ENCODE measurements around the gene CENPS. TPM values are rescaled to one million over a fixed set of nuclear protein-coding genes. Genes with fewer than 3 reads are reported as not detected.

Gene CENPS
- total and polyA plus RNA-seq, 2 experiments from 2014 or later: 8.8 to 21.1 TPM

- no peak for DNase-seq (ENCODE audit: low spot score)
- Histone ChIP-seq H4K20me1 (ENCODE audit: insufficient read depth, poor library complexity, severe bottlenecking) (no peaks in the 10 kb centered on the region), H3K9me3 (ENCODE audit: low read depth) (no peaks in the 10 kb centered on the region), H3K4me3 (no peak overlapping the region), H3K4me1 (ENCODE audit: insufficient read depth) (peaks cover 6% of the 10 kb centered on the region), H3K79me2 (peaks cover 3% of the 10 kb centered on the region), H3K27ac (no peak overlapping the region), H2AFZ (no peak overlapping the region), H3K9me2 (replicated peaks; ENCODE audit: insufficient read depth) (no peaks in the 10 kb centered on the region), H3K27me3 (no peaks in the 10 kb centered on the region), H3K4me2 (no peak overlapping the region), H3K36me3 (replicated peaks; ENCODE audit: insufficient read depth, low read depth) (no peaks in the 10 kb centered on the region)
- TF ChIP-seq CTCF (IDR thresholded peaks at IDR 0.05; ENCODE audit: poor library complexity): no peak
- no peak for TF ChIP-seq EZH2 (IDR thresholded peaks at IDR 0.05; ENCODE audit: borderline replicate concordance)
- no peak for TF ChIP-seq EZH2phosphoT487 (IDR thresholded peaks at IDR 0.05; ENCODE audit: low read depth, severe bottlenecking, unreplicated experiment)
- 96% methylated on average over 1 of the region's 1 CpG for WGBS (ENCODE audit: low lambda C conversion rate, missing lambda C conversion rate)
Observed at GRCh38 chr1:10437052-10437451, 6.8 kb downstream of the CENPS start.

- WGBS (ENCODE audit: low lambda C conversion rate, missing lambda C conversion rate): 38% methylated on average over 7 of the region's 7 CpGs
- Histone ChIP-seq H3K27me3 (no peaks in the 10 kb centered on the region), H3K4me3 (no peak overlapping the region), H3K4me2 (no peak overlapping the region), H3K4me1 (ENCODE audit: insufficient read depth) (peaks cover under 1% of the 10 kb centered on the region), H3K79me2 (no peaks in the 10 kb centered on the region), H2AFZ (no peak overlapping the region), H3K9me2 (replicated peaks; ENCODE audit: insufficient read depth) (no peaks in the 10 kb centered on the region), H3K9me3 (ENCODE audit: low read depth) (no peaks in the 10 kb centered on the region), H3K27ac (peak overlapping the region; percentile 60), H4K20me1 (ENCODE audit: insufficient read depth, poor library complexity, severe bottlenecking) (no peaks in the 10 kb centered on the region), H3K36me3 (replicated peaks; ENCODE audit: insufficient read depth, low read depth) (no peaks in the 10 kb centered on the region)
- no peak for TF ChIP-seq CTCF (IDR thresholded peaks at IDR 0.05; ENCODE audit: poor library complexity)
- TF ChIP-seq EZH2phosphoT487 (IDR thresholded peaks at IDR 0.05; ENCODE audit: low read depth, severe bottlenecking, unreplicated experiment): no peak
- no peak for TF ChIP-seq EZH2 (IDR thresholded peaks at IDR 0.05; ENCODE audit: borderline replicate concordance)
- DNase-seq (ENCODE audit: low spot score): no peak
Observed at GRCh38 chr1:10438677-10439163, 8.5 kb downstream of the CENPS start.

GRCh38 chr1:10440305-10440704, 10.1 kb downstream of the CENPS start:
- TF ChIP-seq EZH2phosphoT487 (IDR thresholded peaks at IDR 0.05; ENCODE audit: low read depth, severe bottlenecking, unreplicated experiment) (no peak), EZH2 (IDR thresholded peaks at IDR 0.05; ENCODE audit: borderline replicate concordance) (no peak)
- WGBS (ENCODE audit: low lambda C conversion rate, missing lambda C conversion rate): 97% methylated on average over 2 of the region's 2 CpGs
- H3K79me2 ChIP-seq: no peaks in the 10 kb centered on the region

GRCh38 chr1:10440794-10441193, 10.6 kb downstream of the CENPS start:
- H3K79me2 ChIP-seq: no peaks in the 10 kb centered on the region
- H3K4me2 ChIP-seq: no peak overlapping the region
- no peaks in the 10 kb centered on the region for H3K9me2 ChIP-seq (replicated peaks; ENCODE audit: insufficient read depth)
- no peaks in the 10 kb centered on the region for H3K9me3 ChIP-seq (ENCODE audit: low read depth)
- DNase-seq (ENCODE audit: low spot score): no peak
- no peaks in the 10 kb centered on the region for H4K20me1 ChIP-seq (ENCODE audit: insufficient read depth, poor library complexity, severe bottlenecking)
- H3K27ac ChIP-seq: no peak overlapping the region
- no peak overlapping the region for H2AFZ ChIP-seq
- TF ChIP-seq EZH2phosphoT487 (IDR thresholded peaks at IDR 0.05; ENCODE audit: low read depth, severe bottlenecking, unreplicated experiment) (no peak), CTCF (IDR thresholded peaks at IDR 0.05; ENCODE audit: poor library complexity) (no peak), EZH2 (IDR thresholded peaks at IDR 0.05; ENCODE audit: borderline replicate concordance) (no peak)
- no peaks in the 10 kb centered on the region for H3K27me3 ChIP-seq
- H3K4me3 ChIP-seq: no peak overlapping the region
- H3K4me1 ChIP-seq (ENCODE audit: insufficient read depth): no peaks in the 10 kb centered on the region
- no peaks in the 10 kb centered on the region for H3K36me3 ChIP-seq (replicated peaks; ENCODE audit: insufficient read depth, low read depth)
- WGBS (ENCODE audit: low lambda C conversion rate, missing lambda C conversion rate): 94% methylated on average over 5 of the region's 5 CpGs

More at GRCh38 chr1:10440305-10440704, 10.1 kb downstream of the CENPS start:
- Histone ChIP-seq H3K27me3 (no peaks in the 10 kb centered on the region), H3K4me1 (ENCODE audit: insufficient read depth) (no peaks in the 10 kb centered on the region), H3K36me3 (replicated peaks; ENCODE audit: insufficient read depth, low read depth) (no peaks in the 10 kb centered on the region), H4K20me1 (ENCODE audit: insufficient read depth, poor library complexity, severe bottlenecking) (no peaks in the 10 kb centered on the region), H3K27ac (no peak overlapping the region), H2AFZ (no peak overlapping the region), H3K9me3 (ENCODE audit: low read depth) (no peaks in the 10 kb centered on the region), H3K4me2 (no peak overlapping the region), H3K9me2 (replicated peaks; ENCODE audit: insufficient read depth) (no peaks in the 10 kb centered on the region), H3K4me3 (no peak overlapping the region)
- DNase-seq (ENCODE audit: low spot score): no peak

All from hepatocyte (in vitro differentiated cells).